Liver (tissue), 9 donors: ENCODE results near the gene GLRX5. TPM values are rescaled to one million over a fixed set of nuclear protein-coding genes. Genes with fewer than 3 reads are reported as not detected.
A peak's percentile ranks its signal among the peaks of the same experiment; 100 is the strongest.

Experiments
- DNase-seq: peaks from one replicate; pipeline ENCODE4 v3.0.0-alpha.2; 2017; ENCODE audit warnings: low spot score
- H3K27ac ChIP-seq, 2 donors: one replicate each; pipeline ENCODE4 v1.7.0; 2013; ENCODE audit warnings: inconsistent platforms in 2 of 2, low read length in 2 of 2, control low read depth in 1 of 2, low read depth in 1 of 2, mild to moderate bottlenecking in 1 of 2
- H3K27me3 ChIP-seq, 4 donors: one replicate each; pipeline versions ENCODE4 v1.6.1 to v1.7.0; 2013; ENCODE audit warnings: low read length in 3 of 4, inconsistent platforms in 1 of 4, mild to moderate bottlenecking in 1 of 4, moderate library complexity in 1 of 4; ENCODE audit not compliant: control insufficient read depth in 4 of 4, insufficient read depth in 4 of 4
- H3K36me3 ChIP-seq, 4 donors: one replicate each; pipeline versions ENCODE4 v1.6.1 to v1.7.0; 2013; ENCODE audit warnings: low read length in 3 of 4, mild to moderate bottlenecking in 3 of 4, low read depth in 1 of 4, moderate library complexity in 1 of 4; ENCODE audit not compliant: control insufficient read depth in 4 of 4, insufficient read depth in 3 of 4
- H3K4me1 ChIP-seq, 4 donors: one replicate each; pipeline versions ENCODE4 v1.6.1 to v1.7.0; 2013; ENCODE audit warnings: low read length in 3 of 4, mild to moderate bottlenecking in 3 of 4, moderate library complexity in 1 of 4; ENCODE audit not compliant: control insufficient read depth in 4 of 4, insufficient read depth in 4 of 4
- H3K4me3 ChIP-seq, 3 donors: one replicate each; pipeline versions ENCODE4 v1.6.1 to v1.7.0; 2013; ENCODE audit warnings: low read length in 3 of 3, control low read depth in 1 of 3, low read depth in 1 of 3, mild to moderate bottlenecking in 1 of 3
- H3K9ac ChIP-seq, 2 donors: one replicate each; pipeline ENCODE4 v1.7.0; 2013; ENCODE audit warnings: low read length in 2 of 2, mild to moderate bottlenecking in 2 of 2, moderate library complexity in 2 of 2, control low read depth in 1 of 2, low read depth in 1 of 2
- H3K9me3 ChIP-seq, 4 donors: one replicate each; pipeline versions ENCODE4 v1.6.1 to v1.7.0; 2013; ENCODE audit warnings: low read length in 3 of 4; ENCODE audit not compliant: control insufficient read depth in 4 of 4
- ATF3 ChIP-seq: IDR thresholded peaks from 2 replicates; pipeline ENCODE4 v1.6.1; 2016; ENCODE audit warnings: antibody characterized with exemption
- FOXA1 ChIP-seq: IDR thresholded peaks from 2 replicates; pipeline ENCODE4 v1.6.1; 2016; ENCODE audit warnings: antibody characterized with exemption
- HNF4A ChIP-seq, 2 donors: conservative IDR thresholded peaks; 2 replicates each; pipeline ENCODE4 v1.6.1; 2016; ENCODE audit warnings: antibody characterized with exemption in 2 of 2, mild to moderate bottlenecking in 2 of 2
- JUND ChIP-seq, 2 donors: IDR thresholded peaks; 2 replicates each; pipeline ENCODE4 v1.6.1; 2016; ENCODE audit warnings: antibody characterized with exemption in 2 of 2
- MAX ChIP-seq: IDR thresholded peaks from 2 replicates; pipeline ENCODE4 v1.6.1; 2016; ENCODE audit warnings: antibody characterized with exemption
- NR2F2 ChIP-seq: IDR thresholded peaks from 2 replicates; pipeline ENCODE4 v1.6.1; 2016; ENCODE audit warnings: antibody characterized with exemption
- RAD21 ChIP-seq, 2 donors: IDR thresholded peaks; 2 replicates each; pipeline ENCODE4 v1.6.1; 2016; ENCODE audit warnings: antibody characterized with exemption in 2 of 2, mild to moderate bottlenecking in 2 of 2
- RXRA ChIP-seq, 2 donors: IDR thresholded peaks; 2 replicates each; pipeline ENCODE4 v1.6.1; 2017 to 2018; ENCODE audit warnings: antibody characterized with exemption in 2 of 2, mild to moderate bottlenecking in 1 of 2
- TAF1 ChIP-seq: conservative IDR thresholded peaks from 2 replicates; pipeline ENCODE4 v1.6.1; 2016; ENCODE audit warnings: antibody characterized with exemption, mild to moderate bottlenecking
- YY1 ChIP-seq: IDR thresholded peaks from 2 replicates; pipeline ENCODE4 v1.6.1; 2016; ENCODE audit warnings: antibody characterized with exemption, mild to moderate bottlenecking
- WGBS: extraction: QIAGEN DNeasy Blood & Tissue Kit; methylation state at CpG from one replicate; pipeline ENCODE4 v1.1.7; 2013; 5-methylcytosine and 5-hydroxymethylcytosine counted together
- polyA plus RNA-seq, 2 donors: library from polyadenylated mRNA; stranded (reverse) in 1 of 2; unstranded in 1 of 2; fragments of 200-250 nt in 1 of 2; fragments of >200 nt in 1 of 2; fragmentation: Nextera tagmentation in 1 of 2; extraction: Ambion mirVana in 1 of 2; gene quantifications; one replicate each; pipeline versions ENCODE4 v1.2.1 to v1.2.3, GENCODE V29; 2013 to 2015
- total RNA-seq, 2 donors: library from RNA; depleted of rRNA; stranded (reverse); fragments of >200 nt; gene quantifications; one replicate each; pipeline ENCODE4 v1.2.3, GENCODE V29; 2014
- donor health status: healthy.
- donor health status: healthy.
- donor health status: healthy.
- donor health status: healthy.
- donor health status: healthy.

Gene GLRX5
- total and polyA plus RNA-seq, 4 donors = 28.4 to 172 (median 39.7) TPM

DNA sequence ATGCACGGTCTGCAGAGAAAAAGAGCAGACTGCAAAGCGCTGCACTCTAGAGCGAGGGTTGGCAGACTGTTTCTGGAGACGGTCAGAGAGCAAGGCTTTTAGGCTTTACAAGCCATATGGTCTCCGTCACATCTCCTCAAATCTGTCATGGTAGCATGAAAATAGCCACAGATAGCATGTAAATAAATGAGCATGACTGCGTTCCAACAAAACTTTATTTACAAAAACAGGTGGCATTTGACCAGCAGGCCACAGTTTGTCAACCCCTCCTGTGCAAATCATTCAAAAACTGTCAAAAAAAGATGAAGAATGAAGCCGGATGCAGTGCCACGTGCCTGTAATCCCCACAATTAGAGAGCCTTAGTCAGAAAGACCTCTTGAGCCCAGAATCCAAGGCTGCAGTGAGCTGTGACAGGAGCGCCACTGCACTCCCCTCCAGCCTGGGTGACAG, 37.3 kb upstream of the GLRX5 start:
- no peaks in the 10 kb centered on the region for H3K9me3 ChIP-seq
- DNase-seq = no peak
- H3K27ac ChIP-seq = no peak overlapping the region
- H3K9ac ChIP-seq = no peak overlapping the region
- H3K36me3 ChIP-seq = peaks cover 0 to 3% (median 0%) of the 10 kb centered on the region in 4 donors
- TF ChIP-seq NR2F2 (peak; percentile 87), HNF4A (conservative IDR thresholded peaks at IDR 0.05) (no peak)
- no peak overlapping the region for H3K4me3 ChIP-seq
- H3K27me3 ChIP-seq = no peaks in the 10 kb centered on the region
- H3K4me1 ChIP-seq = peaks cover 0 to 38% (median 23%) of the 10 kb centered on the region in 4 donors
- WGBS = 74% methylated on average over 9 of the region's 9 CpGs

- H3K4me1 ChIP-seq = peaks cover 0 to 38% (median 23%) of the 10 kb centered on the region in 4 donors
- H3K9ac ChIP-seq = no peak overlapping the region
- H3K27ac ChIP-seq = no peak overlapping the region
- no peak overlapping the region for H3K4me3 ChIP-seq
- H3K9me3 ChIP-seq = no peaks in the 10 kb centered on the region
- no peak for DNase-seq
- 57% methylated on average over 9 of the region's 9 CpGs for WGBS
- no peaks in the 10 kb centered on the region for H3K27me3 ChIP-seq
- peak in 1 of 2 donors; percentile 29 for TF ChIP-seq JUND (IDR thresholded peaks at IDR 0.05)
- peak; percentile 65 for TF ChIP-seq MAX
- TF ChIP-seq RXRA (IDR thresholded peaks at IDR 0.05) = peak in 1 of 2 donors; percentile 72
- TF ChIP-seq NR2F2 = no peak
- peak; percentile 15 for TF ChIP-seq YY1
- TF ChIP-seq RAD21 (IDR thresholded peaks at IDR 0.05) = no peak
- TF ChIP-seq HNF4A (conservative IDR thresholded peaks at IDR 0.05) = peak; percentile 71 to 74
- TF ChIP-seq FOXA1 = no peak
- peaks cover 0 to 3% (median 0%) of the 10 kb centered on the region in 4 donors for H3K36me3 ChIP-seq
These were observed 36.1 kb upstream of the GLRX5 start for GRCh38 chr14:95498622-95499353.

DNA sequence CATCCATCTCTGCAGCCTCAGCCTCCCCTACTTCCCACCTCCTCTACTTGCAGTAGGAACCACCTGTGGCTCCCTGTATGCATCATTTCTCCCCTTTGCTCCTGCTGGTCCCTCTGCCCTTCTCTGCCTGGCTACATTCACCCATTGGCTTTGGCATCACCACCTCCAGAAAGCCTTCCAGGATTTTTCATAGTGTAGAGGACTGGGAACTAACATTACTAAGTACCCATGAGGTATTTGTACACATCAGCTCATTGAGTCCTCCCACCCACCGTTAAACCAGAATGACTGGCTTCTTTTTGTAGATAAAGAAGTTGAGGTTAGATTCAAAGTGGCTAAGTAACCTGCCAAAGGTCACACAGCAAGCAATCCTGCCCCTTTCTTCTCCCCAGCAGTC, 35.5 kb upstream of the GLRX5 start:
- no peak for DNase-seq
- Histone ChIP-seq H3K27ac (no peak overlapping the region), H3K27me3 (no peaks in the 10 kb centered on the region), H3K9ac (no peak overlapping the region), H3K4me3 (no peak overlapping the region), H3K4me1 (peaks cover 0 to 37% (median 23%) of the 10 kb centered on the region in 4 donors), H3K9me3 (no peaks in the 10 kb centered on the region), H3K36me3 (peaks cover 0 to 3% (median 0%) of the 10 kb centered on the region in 4 donors)
- WGBS = 42% methylated on average over 1 of the region's 1 CpG
- TF ChIP-seq NR2F2 (peak; percentile 13), RAD21 (IDR thresholded peaks at IDR 0.05) (no peak), RXRA (IDR thresholded peaks at IDR 0.05) (peak in 1 of 2 donors; percentile 1)

- Histone ChIP-seq H3K9me3 (no peaks in the 10 kb centered on the region), H3K4me1 (peaks cover 0 to 35% (median 22%) of the 10 kb centered on the region in 4 donors), H3K27ac (no peak overlapping the region), H3K27me3 (no peaks in the 10 kb centered on the region), H3K36me3 (peaks cover 0 to 3% (median 0%) of the 10 kb centered on the region in 4 donors), H3K9ac (no peak overlapping the region), H3K4me3 (no peak overlapping the region)
- DNase-seq = no peak
- WGBS = 52% methylated on average over 14 of the region's 14 CpGs
- TF ChIP-seq HNF4A (conservative IDR thresholded peaks at IDR 0.05) (peak in 1 of 2 donors; percentile 34), RAD21 (IDR thresholded peaks at IDR 0.05) (no peak), ATF3 (no peak), MAX (no peak), TAF1 (no peak)
These were observed 34.6 kb upstream of the GLRX5 start for GRCh38 chr14:95500201-95500681.
